GM19438 (cell line): Measurements from ENCODE around the gene MICB.
"Not testable (repeated sequence)": the region's sequence is repeated elsewhere in the genome, so short reads cannot be mapped to it uniquely, and the experiment has no call there.

ENCODE experiments used
- ATAC-seq: cut with Tn5 transposase; IDR thresholded peaks from one replicate; pipeline ENCODE4 v1.9.1; 2021; ENCODE audit warnings: low read depth; ENCODE audit not compliant: unreplicated experiment

Gene MICB

GRCh38 chr6:31497531-31498476 is at the start of gene MICB:
Gene MICB, plus strand, starts transcription at chr6:31498145. Its CDS starts 49 bp downstream, at chr6:31498194.
- ATAC-seq: peak; percentile 53

- no peak for ATAC-seq
Measured at GRCh38 chr6:31450751-31451150, 47.2 kb upstream of the MICB start.

DNA sequence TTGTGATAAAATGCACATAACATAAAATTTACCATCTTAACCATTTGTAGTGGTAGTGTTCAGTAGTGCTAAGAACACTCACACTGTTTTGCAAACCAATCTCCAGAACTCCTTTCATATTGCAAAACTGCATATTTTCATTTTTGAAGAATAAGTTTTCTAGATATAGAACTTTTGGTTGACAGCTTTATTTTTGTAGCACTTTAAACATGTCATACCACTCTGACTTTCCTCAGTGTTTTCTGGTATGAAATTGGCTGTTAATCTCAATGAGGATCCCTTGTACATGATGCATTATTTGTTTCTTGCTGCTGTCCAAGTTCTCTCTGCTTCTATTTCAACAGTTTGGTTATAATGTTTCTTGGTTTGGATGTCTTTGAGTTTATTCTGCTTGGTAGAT is 45.1 kb upstream of the MICB start:
- no peak for ATAC-seq

- ATAC-seq: no peak
Measured at GRCh38 chr6:31453259-31453658, 44.7 kb upstream of the MICB start.

GRCh38 chr6:31459864-31460263 is 38.1 kb upstream of the MICB start:
- ATAC-seq: not testable (repeated sequence)

GRCh38 chr6:31460361-31461025 is 37.5 kb upstream of the MICB start:
- no peak for ATAC-seq

- no peak for ATAC-seq
Measured at GRCh38 chr6:31462026-31462963, 35.6 kb upstream of the MICB start.

DNA sequence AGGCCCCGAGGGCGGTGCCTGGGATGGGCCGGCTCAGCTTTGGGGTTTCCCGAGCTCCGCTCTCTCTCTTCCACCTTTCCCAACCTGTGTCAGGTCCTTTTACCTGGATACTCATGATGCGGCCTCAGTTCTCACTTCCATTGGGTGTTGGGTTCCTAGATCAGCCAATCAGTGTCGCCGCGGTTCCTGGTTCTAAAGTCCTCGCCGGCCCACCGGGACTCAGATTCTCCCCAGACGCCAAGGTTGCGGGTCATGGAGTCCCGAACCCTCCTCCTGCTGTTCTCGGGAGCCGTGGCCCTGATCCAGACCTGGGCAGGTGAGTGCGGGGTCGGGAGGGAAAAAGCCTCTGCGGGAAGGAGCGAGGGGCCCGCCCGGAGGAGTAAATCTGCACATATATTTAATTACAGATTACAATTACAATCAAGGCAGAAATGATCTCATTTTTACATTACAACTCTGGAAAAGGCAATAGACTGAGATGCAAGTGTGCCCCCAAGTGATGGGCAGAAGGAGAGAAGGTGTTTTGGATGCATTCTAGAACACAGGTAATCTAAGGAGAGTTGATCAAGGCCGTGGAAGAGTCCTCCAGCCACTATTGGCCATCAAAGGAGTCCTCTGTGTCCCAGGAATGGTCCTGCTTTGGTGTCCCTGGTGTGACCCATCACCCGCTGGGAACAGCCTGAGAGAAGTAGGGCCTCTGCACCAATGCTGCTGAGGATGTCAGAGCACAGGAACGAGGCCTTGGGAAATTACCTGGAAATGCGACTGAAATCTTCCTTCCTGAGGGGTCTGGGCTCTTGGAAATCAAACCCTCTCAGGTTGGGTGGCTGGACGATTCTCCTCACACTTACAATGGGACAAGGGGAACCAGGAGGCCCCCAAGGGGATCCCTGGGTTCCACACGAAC is 34.7 kb upstream of the MICB start:
- ATAC-seq: peak; percentile 88

GRCh38 chr6:31464252-31465184 is 33.4 kb upstream of the MICB start:
- no peak for ATAC-seq

DNA sequence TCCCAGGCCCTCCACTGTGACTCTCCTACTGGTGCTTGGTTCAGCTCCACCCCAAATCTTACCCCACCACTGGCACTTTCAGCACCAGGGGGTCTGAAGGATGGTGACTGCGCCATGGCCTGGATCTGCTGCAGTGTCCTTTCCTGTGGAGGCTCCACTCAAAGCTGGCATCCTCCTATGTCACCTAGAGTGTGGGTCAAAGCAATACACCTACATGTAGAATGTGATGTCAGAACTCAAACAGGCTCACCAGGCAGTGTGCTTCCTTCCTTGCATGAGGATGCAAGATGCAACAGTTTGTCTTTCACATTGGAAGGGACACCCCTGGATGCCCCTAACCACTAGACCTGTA is 32.8 kb upstream of the MICB start:
- no peak for ATAC-seq

GRCh38 chr6:31465718-31466117 is 32.2 kb upstream of the MICB start:
- ATAC-seq: no peak

DNA sequence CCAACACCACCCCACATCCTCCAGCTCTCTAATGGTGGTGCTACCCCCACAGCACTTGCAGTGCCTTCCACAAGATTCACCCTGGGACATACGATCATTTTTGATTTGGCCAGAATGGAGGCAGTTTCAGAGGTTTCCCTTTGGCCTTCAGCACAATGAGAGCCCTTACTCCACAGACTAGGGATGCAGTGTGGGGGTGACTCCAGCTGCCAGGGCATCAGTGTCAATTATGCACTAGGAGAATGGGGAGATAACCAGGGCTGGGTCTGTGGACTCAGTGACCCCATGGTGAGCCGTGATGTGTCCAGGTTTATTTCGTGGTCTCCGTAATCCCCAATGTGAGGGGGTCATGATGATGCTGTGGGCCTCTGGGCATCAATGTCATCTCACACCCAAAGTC is 31.5 kb upstream of the MICB start:
- ATAC-seq: no peak

GRCh38 chr6:31467151-31467550 is 30.8 kb upstream of the MICB start:
- ATAC-seq: no peak

DNA sequence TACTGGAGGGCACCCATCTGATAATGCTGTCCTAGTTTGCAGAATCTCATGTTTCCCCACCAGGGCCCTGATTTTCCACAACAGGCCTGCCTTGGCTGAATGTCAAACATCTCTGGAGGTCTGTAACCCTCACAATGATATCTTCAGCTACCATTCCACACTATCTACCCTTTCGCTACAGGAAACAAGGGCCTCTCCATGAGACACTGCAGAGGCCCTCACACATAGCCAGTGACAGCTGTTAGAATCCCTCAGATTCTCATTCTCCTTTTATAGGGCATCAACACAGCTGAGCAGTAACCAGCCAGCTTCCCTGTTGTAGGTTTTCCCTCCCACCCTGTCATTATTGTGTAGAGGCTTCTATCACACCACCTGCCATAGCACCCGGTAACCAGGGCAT is 29.6 kb upstream of the MICB start:
- no peak for ATAC-seq

GRCh38 chr6:31470801-31471200 is 27.1 kb upstream of the MICB start:
- ATAC-seq: no peak

DNA sequence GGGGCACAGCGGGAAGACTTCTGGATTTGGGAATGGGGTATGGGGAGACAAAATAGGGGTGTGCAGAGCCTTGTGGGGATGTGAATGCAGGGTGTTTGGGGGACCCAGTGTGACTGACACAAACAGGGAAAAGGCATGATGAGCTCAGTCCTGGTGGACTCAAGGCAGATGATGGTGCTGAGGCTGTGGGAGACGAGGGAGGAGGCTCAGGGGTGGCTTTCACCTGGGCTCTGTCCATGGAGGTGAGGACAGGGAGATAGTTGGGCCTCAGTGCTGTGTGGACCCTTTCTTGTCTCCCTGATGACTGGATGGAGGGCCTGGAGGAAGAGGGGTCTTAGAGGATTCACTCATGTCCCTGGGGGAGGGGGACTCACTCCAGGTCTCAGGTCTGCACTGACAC is 26.2 kb upstream of the MICB start:
- ATAC-seq: no peak

DNA sequence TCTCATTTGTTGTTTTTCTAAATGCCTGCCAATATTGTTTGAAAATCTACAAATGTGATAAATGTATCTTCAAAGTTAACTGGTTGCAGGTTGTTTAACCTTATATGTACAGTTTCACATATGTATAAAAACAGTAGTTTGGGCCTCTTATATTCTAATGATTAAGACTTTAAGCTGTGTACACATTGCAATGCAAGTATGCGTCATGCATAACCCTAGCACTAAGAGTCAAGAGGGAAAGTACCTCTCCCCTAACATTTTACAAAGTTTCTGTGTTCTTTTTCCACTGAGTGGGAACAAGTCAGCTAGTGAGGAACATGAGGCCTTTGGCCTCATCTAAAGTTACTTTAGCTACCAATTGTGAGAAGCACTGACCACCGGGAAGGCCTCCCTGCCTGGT is 25.7 kb upstream of the MICB start:
- no peak for ATAC-seq

- ATAC-seq: no peak
Measured at GRCh38 chr6:31473244-31473643, 24.7 kb upstream of the MICB start.
